LNCaP clone FGC (cell line): Measurements from ENCODE around the gene SULF2.
A peak's percentile ranks its signal among the peaks of the same experiment; 100 is the strongest.

Experiments
- DNase-seq: peaks from one replicate; pipeline ENCODE4 v3.0.0-alpha.2; 2011; ENCODE audit warnings: low read depth
- H3K4me3 ChIP-seq: 2 replicates; pipeline ENCODE4 v1.5.1; 2011; ENCODE audit warnings: mild to moderate bottlenecking, low read depth, low read length, control low read depth
- CTCF ChIP-seq: IDR thresholded peaks from 2 replicates; pipeline ENCODE4 v1.5.1; 2012; ENCODE audit warnings: mild to moderate bottlenecking; ENCODE audit not compliant: control insufficient read depth, insufficient read depth; ENCODE audit errors: extremely low read depth

The SULF2 gene

DNA sequence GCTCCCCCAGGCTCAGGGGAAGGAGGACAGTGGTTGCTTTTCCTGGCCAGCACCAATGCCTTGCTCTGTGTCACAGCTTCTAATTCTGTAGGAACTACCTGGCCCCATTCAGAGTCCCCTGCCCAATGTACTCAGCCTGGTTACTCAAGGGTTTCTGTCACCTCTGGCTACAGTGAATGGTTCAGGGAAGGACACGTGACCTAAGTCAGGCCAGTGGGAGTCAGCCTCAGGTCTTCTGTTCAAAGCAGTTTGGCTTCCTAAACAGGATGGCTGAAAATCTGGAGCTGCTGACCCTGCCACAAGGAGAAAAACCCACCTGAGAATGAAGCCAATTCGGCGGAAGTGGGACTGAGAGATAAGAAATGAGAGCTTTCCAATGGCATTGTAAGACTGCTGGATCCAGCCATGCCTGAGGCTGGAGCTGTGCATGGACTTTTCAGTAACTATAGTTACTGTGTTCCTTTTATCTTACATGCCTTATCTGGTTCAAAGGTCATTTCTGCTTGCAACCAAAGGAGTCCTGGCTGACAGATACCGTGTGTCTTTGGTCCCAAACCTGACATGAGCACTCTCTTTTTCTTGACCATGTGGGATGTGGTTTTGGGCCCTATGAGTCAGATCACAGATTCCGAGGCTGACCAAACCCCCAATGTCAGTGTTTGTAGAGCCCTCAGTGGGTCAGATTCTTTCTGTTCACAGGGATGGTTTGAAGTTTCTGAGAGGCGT is 104.3 kb downstream of the SULF2 start:
- no peak overlapping the region for H3K4me3 ChIP-seq
- DNase-seq = no peak
- no peak for TF ChIP-seq CTCF

DNA sequence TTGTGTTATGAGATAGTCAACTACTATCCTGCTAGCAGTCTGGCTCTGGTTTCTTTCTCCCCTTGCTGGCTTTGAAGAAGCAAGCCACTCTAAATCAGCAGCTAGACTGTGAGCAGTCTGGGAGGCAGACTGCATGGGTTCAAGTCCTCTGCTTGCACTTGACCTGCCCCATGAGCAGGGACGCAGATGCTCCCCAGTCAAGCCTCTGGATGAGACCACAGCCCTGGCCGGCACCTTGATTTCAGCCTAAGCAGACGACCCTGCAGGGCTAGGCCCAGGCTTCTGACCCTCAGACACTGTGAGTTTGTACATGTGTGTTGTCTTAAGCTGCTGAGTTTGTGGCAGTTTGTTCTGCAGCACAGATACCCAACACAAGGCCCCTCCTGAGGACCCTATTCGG is 105.8 kb downstream of the SULF2 start:
- H3K4me3 ChIP-seq = no peak overlapping the region
- no peak for TF ChIP-seq CTCF
- DNase-seq = no peak

- no peak for DNase-seq
- TF ChIP-seq CTCF = no peak
- H3K4me3 ChIP-seq = no peak overlapping the region
These were observed 106.7 kb downstream of the SULF2 start for GRCh38 chr20:47678536-47678935.

DNA sequence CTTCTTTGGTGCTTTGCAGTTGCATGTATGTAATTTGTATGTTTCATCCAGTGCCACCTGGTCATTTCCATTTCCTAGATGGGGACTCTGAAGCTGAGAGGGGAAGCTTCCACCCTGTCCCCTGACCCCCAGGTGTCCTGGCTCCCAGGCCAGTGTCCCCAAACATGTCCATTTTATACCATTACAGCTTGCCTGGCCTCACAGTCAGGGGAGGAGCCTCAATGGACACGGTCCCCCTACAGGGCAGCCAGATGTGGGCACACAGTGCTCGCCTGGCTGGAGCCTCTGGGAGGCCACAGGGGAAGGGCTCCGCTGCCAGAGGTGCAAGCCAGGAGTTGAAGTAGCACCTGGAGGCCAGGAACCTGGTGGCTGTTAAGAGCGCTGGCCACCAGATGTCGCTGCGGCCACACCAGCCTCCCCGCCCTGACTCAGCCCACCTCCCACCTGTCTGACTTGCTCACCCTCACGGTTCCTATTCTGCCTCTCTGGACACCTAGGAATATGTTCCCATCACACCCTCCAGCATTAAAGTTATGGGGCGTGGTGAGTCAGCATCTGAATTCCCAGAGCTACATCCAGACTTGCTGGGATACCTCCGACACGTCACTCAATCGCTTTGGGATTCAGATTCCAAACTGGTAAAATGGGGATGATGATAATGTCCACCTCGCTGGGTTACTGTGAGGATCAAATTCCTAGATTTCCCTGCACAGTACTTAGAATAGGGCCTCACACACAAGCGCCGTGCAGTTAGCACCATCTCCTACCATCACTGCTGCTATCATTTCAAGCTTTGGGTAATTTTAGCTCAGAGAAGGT is 107.4 kb downstream of the SULF2 start:
- TF ChIP-seq CTCF = peak; percentile 89
- no peak for DNase-seq
- no peak overlapping the region for H3K4me3 ChIP-seq

- no peak for DNase-seq
- TF ChIP-seq CTCF = no peak
- H3K4me3 ChIP-seq = no peak overlapping the region
These were observed 108.2 kb downstream of the SULF2 start for GRCh38 chr20:47676912-47677634.

DNA sequence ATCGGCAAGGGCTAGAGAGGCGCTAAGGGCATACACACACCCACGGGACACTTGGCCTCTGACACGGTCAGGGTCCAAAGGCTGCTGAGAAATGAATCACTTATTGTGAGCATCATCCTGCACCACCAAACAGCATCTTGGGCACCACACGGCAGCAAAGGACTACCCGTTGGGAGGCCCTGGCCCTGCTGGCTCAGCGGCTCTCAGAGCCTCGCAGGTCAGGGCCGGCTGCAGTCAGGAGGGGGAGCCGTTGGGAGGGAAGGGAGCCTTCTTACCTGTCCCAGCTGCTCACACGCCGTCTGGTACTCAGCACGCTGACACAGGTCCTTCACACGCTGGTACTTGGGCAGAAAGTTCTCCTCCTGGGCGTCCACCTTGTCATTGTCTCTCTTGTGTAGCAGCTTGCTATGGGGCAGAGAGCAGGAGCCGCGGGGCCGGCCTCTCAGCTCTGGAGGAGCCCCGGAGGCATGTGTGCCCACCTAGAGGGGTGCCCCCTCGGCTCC is 109.0 kb downstream of the SULF2 start:
- no peak for TF ChIP-seq CTCF
- H3K4me3 ChIP-seq = no peak overlapping the region
- no peak for DNase-seq
